Astrocyte (in vitro differentiated cells and primary cell): ENCODE data around the gene WASF2. TPM values are rescaled to one million over a fixed set of nuclear protein-coding genes. Genes with fewer than 3 reads are reported as not detected.

Experiments used
- DNase-seq: peaks from one replicate; pipeline ENCODE4 v3.0.0-alpha.2; 2010; ENCODE audit warnings: low read depth
- FAIRE-seq: peaks from 2 replicates; lab custom pipeline; 2011; peaks lifted over from hg19 to GRCh38; lab: Jason Lieb, UNC
- H2AFZ ChIP-seq: 2 replicates; pipeline ENCODE4 v1.6.0; 2012; ENCODE audit warnings: low read depth, low read length, inconsistent platforms
- H3K27ac ChIP-seq: 2 replicates; pipeline ENCODE4 v1.5.1; 2011; ENCODE audit warnings: low read depth, low read length, inconsistent platforms
- H3K27me3 ChIP-seq: 2 replicates; pipeline ENCODE4 v1.6.0; 2011; ENCODE audit warnings: low read length, inconsistent platforms; ENCODE audit not compliant: insufficient read depth
- H3K36me3 ChIP-seq: 2 replicates; pipeline ENCODE4 v1.5.1; 2011; ENCODE audit warnings: low read length, inconsistent platforms; ENCODE audit not compliant: insufficient read depth
- H3K4me1 ChIP-seq: 2 replicates; pipeline ENCODE4 v1.5.1; 2011; ENCODE audit warnings: low read length, inconsistent platforms; ENCODE audit not compliant: insufficient read depth
- H3K4me2 ChIP-seq: 2 replicates; pipeline ENCODE4 v1.6.0; 2012; ENCODE audit warnings: low read length, inconsistent platforms
- H3K4me3 ChIP-seq: 2 replicates; pipeline ENCODE4 v1.5.1; 2011; ENCODE audit warnings: low read depth, mild to moderate bottlenecking, low read length, inconsistent platforms; ENCODE audit not compliant: insufficient read depth
- H3K79me2 ChIP-seq: 2 replicates; pipeline ENCODE4 v1.6.0; 2012; ENCODE audit warnings: mild to moderate bottlenecking, low read length, inconsistent platforms; ENCODE audit not compliant: insufficient read depth
- H3K9ac ChIP-seq: 2 replicates; pipeline ENCODE4 v1.6.0; 2012; ENCODE audit warnings: mild to moderate bottlenecking, low read length, inconsistent platforms
- H3K9me3 ChIP-seq: 2 replicates; pipeline ENCODE4 v1.5.1; 2012; ENCODE audit warnings: low read depth, mild to moderate bottlenecking, low read length, inconsistent platforms; ENCODE audit not compliant: insufficient read depth
- H4K20me1 ChIP-seq: 2 replicates; pipeline ENCODE4 v1.6.0; 2012; ENCODE audit warnings: low read length, inconsistent platforms; ENCODE audit not compliant: insufficient read depth
- H3K27ac Mint-ChIP-seq: one replicate; pipeline ENCODE4 v1.8.0; 2021; ENCODE audit warnings: mild to moderate bottlenecking, mixed read lengths; ENCODE audit not compliant: unreplicated experiment
- H3K27me3 Mint-ChIP-seq: one replicate; pipeline ENCODE4 v1.8.0; 2021; ENCODE audit warnings: low read depth, mixed read lengths; ENCODE audit not compliant: unreplicated experiment
- H3K36me3 Mint-ChIP-seq: one replicate; pipeline ENCODE4 v1.8.0; 2021; ENCODE audit warnings: low read depth, mixed read lengths; ENCODE audit not compliant: unreplicated experiment
- H3K4me1 Mint-ChIP-seq: one replicate; pipeline ENCODE4 v1.8.0; 2021; ENCODE audit warnings: low read depth, mixed read lengths; ENCODE audit not compliant: unreplicated experiment
- H3K4me3 Mint-ChIP-seq: one replicate; pipeline ENCODE4 v1.8.0; 2021; ENCODE audit warnings: mild to moderate bottlenecking, moderate library complexity, mixed read lengths; ENCODE audit not compliant: unreplicated experiment
- H3K9me3 Mint-ChIP-seq: one replicate; pipeline ENCODE4 v1.8.0; 2021; ENCODE audit warnings: mild to moderate bottlenecking, mixed read lengths; ENCODE audit not compliant: unreplicated experiment
- EZH2 ChIP-seq: IDR thresholded peaks from 2 replicates; pipeline ENCODE4 v1.6.1; 2012; ENCODE audit warnings: mild to moderate bottlenecking, low read length, inconsistent platforms; ENCODE audit not compliant: insufficient read depth
- total RNA-seq: library from RNA; stranded (reverse); gene quantifications from 2 replicates; pipeline ENCODE4 v1.2.1, GENCODE V29; 2021
- TF ChIP-seq, protein P1 (sequence below): IDR thresholded peaks from 2 replicates; pipeline ENCODE4 v1.5.1; 2011; ENCODE audit warnings: low read depth, mild to moderate bottlenecking, inconsistent platforms, low read length, moderate library complexity; ENCODE audit not compliant: insufficient read depth

WASF2 gene
- total RNA-seq, 1 donor from 2014 or later: 86.9 TPM

DNA sequence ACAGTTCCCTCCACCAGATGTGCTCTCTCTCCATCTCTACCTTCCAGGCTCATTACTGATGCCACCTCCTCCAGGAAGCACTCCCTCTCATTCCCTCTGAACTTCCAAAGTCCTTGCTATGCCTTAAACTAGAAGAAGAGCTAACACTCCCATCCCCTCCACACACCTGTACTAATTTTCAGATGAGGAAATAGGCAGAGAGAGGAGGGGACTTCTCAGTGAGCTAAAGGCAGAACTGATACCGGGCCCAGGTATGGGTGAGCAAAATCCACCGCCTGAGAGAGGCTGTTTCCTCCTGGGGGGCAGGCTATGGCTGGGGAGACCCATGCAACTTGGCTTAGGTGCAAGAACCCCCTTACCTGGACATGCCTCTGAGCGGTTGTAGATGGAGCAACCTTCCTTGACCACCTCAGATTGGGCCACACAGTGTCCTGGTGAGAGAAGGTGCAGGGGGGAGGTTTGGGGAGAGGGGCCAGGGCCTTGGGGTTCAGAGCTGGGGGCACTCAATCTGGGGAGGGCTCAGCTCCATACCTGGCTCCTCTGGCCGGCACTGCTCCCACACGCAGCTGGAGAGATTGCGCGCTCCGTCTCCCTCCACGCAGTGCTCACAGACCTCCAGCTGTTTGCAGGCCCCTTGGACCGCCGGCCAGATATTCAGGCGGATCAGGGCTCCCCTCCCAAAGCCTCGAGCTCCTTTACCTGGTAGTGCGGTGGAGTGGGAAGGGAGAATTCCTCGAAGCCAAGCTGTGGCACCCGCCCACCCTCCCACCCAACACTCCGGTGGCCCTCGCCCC, 107.8 kb downstream of the WASF2 start:
- no peak overlapping the region for H3K9ac ChIP-seq
- Mint-ChIP-seq H3K36me3 (no peaks in the 10 kb centered on the region), H3K27ac (no peak overlapping the region), H3K9me3 (no peaks in the 10 kb centered on the region), H3K4me1 (no peaks in the 10 kb centered on the region), H3K27me3 (peaks cover 45% of the 10 kb centered on the region), H3K4me3 (no peak overlapping the region)
- H3K27me3 ChIP-seq: peaks cover 5% of the 10 kb centered on the region
- H3K36me3 ChIP-seq: no peaks in the 10 kb centered on the region
- no peak overlapping the region for H3K4me3 ChIP-seq
- no peaks in the 10 kb centered on the region for H3K79me2 ChIP-seq
- H3K9me3 ChIP-seq: no peaks in the 10 kb centered on the region
- no peak for FAIRE-seq
- no peak for TF ChIP-seq EZH2
- TF ChIP-seq, protein P1, sequence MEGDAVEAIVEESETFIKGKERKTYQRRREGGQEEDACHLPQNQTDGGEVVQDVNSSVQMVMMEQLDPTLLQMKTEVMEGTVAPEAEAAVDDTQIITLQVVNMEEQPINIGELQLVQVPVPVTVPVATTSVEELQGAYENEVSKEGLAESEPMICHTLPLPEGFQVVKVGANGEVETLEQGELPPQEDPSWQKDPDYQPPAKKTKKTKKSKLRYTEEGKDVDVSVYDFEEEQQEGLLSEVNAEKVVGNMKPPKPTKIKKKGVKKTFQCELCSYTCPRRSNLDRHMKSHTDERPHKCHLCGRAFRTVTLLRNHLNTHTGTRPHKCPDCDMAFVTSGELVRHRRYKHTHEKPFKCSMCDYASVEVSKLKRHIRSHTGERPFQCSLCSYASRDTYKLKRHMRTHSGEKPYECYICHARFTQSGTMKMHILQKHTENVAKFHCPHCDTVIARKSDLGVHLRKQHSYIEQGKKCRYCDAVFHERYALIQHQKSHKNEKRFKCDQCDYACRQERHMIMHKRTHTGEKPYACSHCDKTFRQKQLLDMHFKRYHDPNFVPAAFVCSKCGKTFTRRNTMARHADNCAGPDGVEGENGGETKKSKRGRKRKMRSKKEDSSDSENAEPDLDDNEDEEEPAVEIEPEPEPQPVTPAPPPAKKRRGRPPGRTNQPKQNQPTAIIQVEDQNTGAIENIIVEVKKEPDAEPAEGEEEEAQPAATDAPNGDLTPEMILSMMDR: no peak
- H3K4me1 ChIP-seq: no peaks in the 10 kb centered on the region
- DNase-seq: no peak
- no peak overlapping the region for H3K4me2 ChIP-seq
- no peak overlapping the region for H2AFZ ChIP-seq
- no peak overlapping the region for H3K27ac ChIP-seq
- no peaks in the 10 kb centered on the region for H4K20me1 ChIP-seq

DNA sequence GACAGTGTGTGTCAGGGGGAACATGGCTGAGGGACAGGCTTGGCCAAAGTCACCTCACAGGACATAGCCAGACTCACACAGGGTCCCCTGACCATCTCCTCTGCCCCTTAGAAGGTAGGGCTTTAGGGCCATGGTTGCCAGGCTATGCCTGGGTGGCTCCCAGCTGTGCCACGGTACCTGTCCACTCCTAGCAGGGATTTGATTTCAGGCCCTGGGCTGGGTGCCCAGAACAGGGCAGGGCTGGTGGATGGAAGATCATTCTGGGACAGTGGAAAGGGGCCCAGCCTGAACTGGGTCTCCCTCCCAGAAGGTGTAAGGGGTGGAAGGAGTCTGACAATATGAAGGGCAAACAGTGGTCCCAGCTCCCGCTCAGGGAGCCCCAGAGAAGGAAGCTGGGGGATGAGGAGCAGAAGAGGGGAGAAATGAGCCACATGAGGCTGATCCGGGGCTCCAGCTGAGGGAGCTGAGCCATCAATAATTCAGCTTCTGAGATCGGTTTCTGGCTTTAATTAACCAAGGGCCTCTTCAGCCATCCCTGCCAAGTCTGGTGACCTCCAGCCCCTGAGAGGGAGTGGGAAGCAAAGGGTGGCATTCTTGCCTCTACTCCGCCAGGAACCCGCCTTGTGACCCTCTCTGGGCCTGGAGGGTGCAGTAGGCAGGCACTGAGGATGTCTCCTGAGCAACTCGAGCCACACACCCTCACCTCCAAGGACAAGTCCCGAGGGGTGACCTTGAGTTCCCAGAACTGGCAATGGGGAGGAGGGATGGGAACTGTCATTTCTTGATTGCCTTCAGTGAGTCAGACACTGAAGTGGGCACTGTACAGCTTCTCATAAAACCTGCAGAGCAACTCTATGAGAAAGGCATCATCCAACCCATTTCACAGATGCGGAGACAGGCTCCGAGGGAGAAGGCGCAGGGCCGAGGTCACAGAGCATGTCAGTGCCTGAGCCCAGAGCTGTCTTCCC, 108.9 kb downstream of the WASF2 start:
- no peak overlapping the region for H3K9ac ChIP-seq
- Mint-ChIP-seq H3K9me3 (no peaks in the 10 kb centered on the region), H3K27me3 (peaks cover 36% of the 10 kb centered on the region), H3K36me3 (no peaks in the 10 kb centered on the region), H3K4me3 (no peak overlapping the region), H3K4me1 (no peaks in the 10 kb centered on the region), H3K27ac (no peak overlapping the region)
- H3K4me3 ChIP-seq: no peak overlapping the region
- H4K20me1 ChIP-seq: no peaks in the 10 kb centered on the region
- TF ChIP-seq, protein P1: no peak
- TF ChIP-seq EZH2: no peak
- H3K27ac ChIP-seq: no peak overlapping the region
- no peak overlapping the region for H2AFZ ChIP-seq
- no peaks in the 10 kb centered on the region for H3K9me3 ChIP-seq
- no peaks in the 10 kb centered on the region for H3K27me3 ChIP-seq
- no peak overlapping the region for H3K4me2 ChIP-seq
- no peaks in the 10 kb centered on the region for H3K4me1 ChIP-seq
- no peaks in the 10 kb centered on the region for H3K36me3 ChIP-seq
- FAIRE-seq: no peak
- H3K79me2 ChIP-seq: no peaks in the 10 kb centered on the region
- no peak for DNase-seq
